WERI-Rb-1 (cell line): ENCODE results near the gene PRSS57.

Experiments used
- DNase-seq: peaks from one replicate; pipeline ENCODE4 v3.0.0-alpha.2; 2020
- H3K27ac ChIP-seq: fragments of 250-450 bp; sonication (Bioruptor Pico); 2 replicates; pipeline ENCODE4 v1.5.1; 2020; ENCODE audit warnings: mild to moderate bottlenecking, moderate library complexity
- H3K27me3 ChIP-seq: fragments of 250-450 bp; sonication (Bioruptor Pico); 2 replicates; pipeline ENCODE4 v1.5.1; 2021; ENCODE audit warnings: mild to moderate bottlenecking, low read depth, moderate library complexity; ENCODE audit not compliant: insufficient read depth, severe bottlenecking
- H3K36me3 ChIP-seq: fragments of 250-450 bp; sonication (Bioruptor Pico); 2 replicates; pipeline ENCODE4 v1.5.1; 2020; ENCODE audit warnings: mild to moderate bottlenecking, moderate library complexity
- H3K4me3 ChIP-seq: 2 replicates; pipeline ENCODE4 v1.5.1; 2011; ENCODE audit warnings: low read depth, mild to moderate bottlenecking, control low read depth, low read length
- H3K9me3 ChIP-seq: fragments of 250-450 bp; sonication (Bioruptor Pico); 2 replicates; pipeline ENCODE4 v1.5.1; 2021; ENCODE audit warnings: mild to moderate bottlenecking, moderate library complexity; ENCODE audit not compliant: severe bottlenecking
- CTCF ChIP-seq: IDR thresholded peaks from 2 replicates; pipeline ENCODE4 v1.5.1; 2011; ENCODE audit warnings: low read depth, mild to moderate bottlenecking, control low read depth, inconsistent platforms, low read length

Gene PRSS57

GRCh38 chr19:658059-658839 is 37.0 kb downstream of the PRSS57 start:
- Histone ChIP-seq H3K4me3 (no peak overlapping the region), H3K9me3 (no peaks in the 10 kb centered on the region), H3K27ac (no peak overlapping the region), H3K36me3 (peaks cover 43% of the 10 kb centered on the region), H3K27me3 (no peaks in the 10 kb centered on the region)
- TF ChIP-seq CTCF, result no peak
- DNase-seq, result no peak

- H3K27ac ChIP-seq, result no peak overlapping the region
- no peak for DNase-seq
- H3K36me3 ChIP-seq, result peaks cover 45% of the 10 kb centered on the region
Measured at GRCh38 chr19:657611-658010, 37.6 kb downstream of the PRSS57 start.

GRCh38 chr19:656751-657559 is 38.3 kb downstream of the PRSS57 start:
- H3K27me3 ChIP-seq, result no peaks in the 10 kb centered on the region
- H3K4me3 ChIP-seq, result no peak overlapping the region
- peaks cover 51% of the 10 kb centered on the region for H3K36me3 ChIP-seq
- H3K9me3 ChIP-seq, result no peaks in the 10 kb centered on the region
- no peak for DNase-seq
- TF ChIP-seq CTCF, result no peak
- no peak overlapping the region for H3K27ac ChIP-seq

More at GRCh38 chr19:657611-658010, 37.6 kb downstream of the PRSS57 start:
- TF ChIP-seq CTCF, result no peak
- H3K27me3 ChIP-seq, result no peaks in the 10 kb centered on the region
- no peaks in the 10 kb centered on the region for H3K9me3 ChIP-seq
- no peak overlapping the region for H3K4me3 ChIP-seq

GRCh38 chr19:655691-656090 is 39.6 kb downstream of the PRSS57 start:
- Histone ChIP-seq H3K27me3 (no peaks in the 10 kb centered on the region), H3K36me3 (peaks cover 59% of the 10 kb centered on the region), H3K27ac (no peak overlapping the region), H3K4me3 (no peak overlapping the region), H3K9me3 (no peaks in the 10 kb centered on the region)
- no peak for DNase-seq
- no peak for TF ChIP-seq CTCF

GRCh38 chr19:653425-653824 is 41.8 kb downstream of the PRSS57 start:
- no peak for TF ChIP-seq CTCF
- Histone ChIP-seq H3K27ac (no peak overlapping the region), H3K4me3 (no peak overlapping the region), H3K36me3 (peaks cover 58% of the 10 kb centered on the region), H3K9me3 (no peaks in the 10 kb centered on the region), H3K27me3 (no peaks in the 10 kb centered on the region)
- no peak for DNase-seq
